Coronary artery (tissue), 2 donors: ENCODE measurements around the gene EGR2.
"Not testable (repeated sequence)": the region's sequence is repeated elsewhere in the genome, so short reads cannot be mapped to it uniquely, and the experiment has no call there.

Experiments
- DNase-seq: peaks from one replicate; pipeline ENCODE4 v3.0.0-alpha.2; 2017; ENCODE audit warnings: low spot score
- H3K27ac ChIP-seq, 2 donors: fragments of 200-600 bp; sonication (generic); one replicate each; pipeline ENCODE4 v1.5.1; 2016 to 2019
- H3K4me3 ChIP-seq: fragments of 200-600 bp; sonication (generic); 2 replicates; pipeline ENCODE4 v1.5.1; 2016; ENCODE audit warnings: mild to moderate bottlenecking, moderate library complexity
- CTCF ChIP-seq: fragments of 200-600 bp; sonication (generic); IDR thresholded peaks from one replicate; pipeline ENCODE4 v1.5.1; 2019; ENCODE audit warnings: antibody characterized with exemption

EGR2 gene

GRCh38 chr10:62795100-62795499 is 21.1 kb downstream of the EGR2 start:
- Histone ChIP-seq H3K4me3 (no peak overlapping the region), H3K27ac (no peak overlapping the region)
- DNase-seq, result no peak
- TF ChIP-seq CTCF, result no peak

DNA sequence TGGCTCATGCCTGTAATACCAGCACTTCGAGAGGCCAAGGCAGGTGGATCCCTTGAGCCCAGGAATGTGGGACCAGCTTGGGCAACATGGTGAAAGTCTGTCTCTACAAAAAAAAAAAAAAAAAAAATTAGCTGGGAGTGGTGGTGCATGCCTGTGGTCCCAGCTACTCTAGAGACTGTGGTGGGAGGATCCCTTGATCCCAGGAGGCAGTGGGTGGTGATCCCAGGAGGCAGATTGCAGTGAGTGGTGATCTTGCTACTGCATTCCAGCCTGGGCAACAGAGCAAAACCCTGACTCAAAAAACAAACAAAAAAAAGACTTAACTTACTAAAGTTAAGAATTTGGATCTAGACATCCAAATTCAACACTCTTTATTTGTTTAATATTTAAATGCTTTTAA is 21.9 kb downstream of the EGR2 start:
- DNase-seq, result no peak
- Histone ChIP-seq H3K4me3 (no peak overlapping the region), H3K27ac (no peak overlapping the region)
- TF ChIP-seq CTCF, result no peak

GRCh38 chr10:62792261-62792660 is 23.9 kb downstream of the EGR2 start:
- no peak for TF ChIP-seq CTCF
- DNase-seq, result no peak
- no peak overlapping the region for H3K27ac ChIP-seq
- no peak overlapping the region for H3K4me3 ChIP-seq

DNA sequence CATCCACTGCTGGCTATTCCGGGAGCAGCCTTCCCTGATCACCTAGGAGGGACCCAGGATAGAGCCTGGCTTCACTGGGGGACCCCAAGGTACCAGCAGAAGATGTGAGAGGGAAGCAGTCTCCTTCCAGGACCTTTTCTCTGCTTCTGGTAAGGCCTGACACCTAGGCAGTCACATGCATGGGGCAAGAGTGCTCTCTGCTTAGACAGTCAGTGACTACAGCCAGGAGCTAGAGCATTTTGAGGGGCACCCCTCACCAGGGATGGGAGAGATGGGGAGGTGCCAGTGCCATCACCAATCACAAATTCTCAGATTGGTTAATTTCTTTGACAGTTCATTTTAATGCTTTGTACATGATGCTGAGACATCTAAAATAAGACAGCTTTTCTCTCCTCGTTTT is 25.6 kb downstream of the EGR2 start:
- Histone ChIP-seq H3K27ac (no peak overlapping the region), H3K4me3 (no peak overlapping the region)
- TF ChIP-seq CTCF, result no peak
- no peak for DNase-seq

DNA sequence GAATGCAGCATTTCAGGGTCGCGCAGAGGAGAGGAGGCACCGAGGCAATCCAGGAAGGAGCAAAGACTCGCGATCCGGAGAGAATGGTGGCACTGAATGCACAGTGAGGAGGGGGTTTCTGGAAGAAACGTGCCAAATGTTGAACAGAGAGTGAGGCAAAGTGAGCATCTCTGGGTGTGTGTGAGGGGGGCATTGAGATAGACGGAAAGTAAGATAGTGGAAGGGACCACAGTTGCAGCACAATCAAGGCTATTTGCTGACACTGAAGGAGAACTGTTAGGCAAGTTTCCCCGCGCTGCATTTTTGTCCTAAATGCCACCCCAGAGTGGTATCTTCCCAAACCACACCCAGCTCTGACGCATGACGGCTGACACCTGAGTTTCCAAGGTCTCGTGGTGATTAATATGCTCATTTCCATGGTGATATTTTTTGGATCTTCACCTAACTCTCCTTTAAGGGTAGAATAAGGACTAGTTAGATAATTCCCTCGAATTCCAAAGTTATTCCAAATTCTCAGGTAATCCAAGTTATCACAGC is 26.1 kb downstream of the EGR2 start:
- no peak overlapping the region for H3K27ac ChIP-seq

DNA sequence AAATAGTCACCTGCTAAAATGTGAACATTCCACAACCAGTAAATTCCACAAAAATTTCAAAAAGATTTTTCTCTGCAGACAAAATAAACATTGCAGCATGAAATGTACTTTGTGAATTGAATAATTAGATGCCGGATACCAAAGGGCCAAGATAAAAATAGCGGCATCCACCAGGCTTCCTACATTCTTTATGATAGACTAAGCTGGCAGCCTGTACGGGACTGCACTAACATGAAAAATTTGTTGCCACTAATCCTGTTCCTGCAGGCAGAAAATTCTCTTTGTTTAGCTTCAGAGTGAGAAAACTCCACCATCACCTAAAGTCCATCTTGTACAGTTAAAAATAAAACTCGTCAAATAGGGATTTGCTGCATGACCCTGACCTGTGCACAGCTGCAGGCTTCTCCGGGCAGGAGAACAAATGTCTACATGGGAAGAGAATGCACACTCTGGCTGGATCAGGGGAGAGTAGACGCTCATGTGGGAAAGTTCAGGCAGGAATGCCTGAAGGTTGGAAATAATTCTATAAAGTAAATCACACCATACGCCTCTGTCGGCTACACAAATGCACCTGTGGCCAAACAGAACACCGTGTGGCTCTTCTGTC is 27.2 kb downstream of the EGR2 start:
- no peak overlapping the region for H3K4me3 ChIP-seq
- DNase-seq, result no peak
- no peak for TF ChIP-seq CTCF
- H3K27ac ChIP-seq, result no peak overlapping the region

More for the DNA sequence above, 26.1 kb downstream of the EGR2 start:
- DNase-seq, result no peak
- TF ChIP-seq CTCF, result no peak
- H3K4me3 ChIP-seq, result no peak overlapping the region

DNA sequence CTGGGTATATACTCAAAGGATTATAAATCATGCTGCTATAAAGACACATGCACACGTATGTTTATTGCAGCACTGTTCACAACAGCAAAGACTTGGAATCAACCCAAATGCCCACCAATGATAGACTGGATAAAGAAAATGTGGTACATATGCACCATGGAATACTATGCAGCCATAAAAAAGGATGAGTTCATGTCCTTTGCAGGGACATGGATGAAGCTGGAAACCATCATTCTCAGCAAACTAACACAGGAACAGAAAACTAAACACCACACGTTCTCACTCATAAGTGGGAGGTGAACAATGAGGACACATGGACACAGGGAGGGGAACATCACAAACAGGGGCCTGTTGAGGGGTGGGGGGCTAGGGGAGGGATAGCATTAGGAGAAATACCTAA is 27.9 kb downstream of the EGR2 start:
- not testable (repeated sequence) for DNase-seq, H3K27ac ChIP-seq

DNA sequence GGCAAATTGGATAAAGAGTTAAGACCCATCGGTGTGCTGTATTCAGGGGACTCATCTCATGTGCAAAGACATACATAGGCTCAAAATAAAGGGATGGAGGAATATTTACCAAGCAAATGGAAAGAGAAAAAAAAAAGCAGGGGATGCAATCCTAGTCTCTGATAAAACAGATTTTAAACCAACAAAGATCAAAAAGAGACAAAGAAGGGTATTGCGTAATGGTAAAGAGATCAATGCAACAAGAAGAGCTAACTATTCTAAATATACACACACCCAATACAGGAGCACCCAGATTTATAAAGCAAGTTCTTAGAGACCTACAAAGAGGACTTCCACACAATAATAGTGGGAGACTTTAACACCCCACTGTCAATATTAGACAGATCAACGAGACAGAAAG is 31.6 kb downstream of the EGR2 start:
- not testable (repeated sequence) for H3K4me3 ChIP-seq, H3K27ac ChIP-seq, DNase-seq

More for the DNA sequence above, 27.9 kb downstream of the EGR2 start:
- not testable (repeated sequence) for H3K4me3 ChIP-seq
